ENCODE data around the gene TNS1.
A peak's percentile ranks its signal among the peaks of the same experiment; 100 is the strongest.

TNS1 gene

GRCh38 chr2:218012284-218012683, 9.5 kb upstream of the TNS1 start:
- H3K4me1 ChIP-seq (ENCODE audit: insufficient read depth, poor library complexity, severe bottlenecking): no peaks in the 10 kb centered on the region
- ATAC-seq (ENCODE audit: low read depth) (no peak), DNase-seq (ENCODE audit: low spot score) (no peak)
- TF ChIP-seq CTCF (IDR thresholded peaks at IDR 0.05; ENCODE audit: poor library complexity, severe bottlenecking): no peak
- H3K9me3 ChIP-seq (ENCODE audit: severe bottlenecking): no peaks in the 10 kb centered on the region
- no peak overlapping the region for H3K4me3 ChIP-seq (ENCODE audit: severe bottlenecking)
- H3K36me3 ChIP-seq (ENCODE audit: low read depth): no peaks in the 10 kb centered on the region
- no peaks in the 10 kb centered on the region for H3K27me3 ChIP-seq (ENCODE audit: insufficient read depth, poor library complexity, severe bottlenecking)
- no peak overlapping the region for H3K27ac ChIP-seq (ENCODE audit: poor library complexity, severe bottlenecking)

- H3K36me3 ChIP-seq (ENCODE audit: low read depth): no peaks in the 10 kb centered on the region
- H3K9me3 ChIP-seq (ENCODE audit: severe bottlenecking): no peaks in the 10 kb centered on the region
- no peaks in the 10 kb centered on the region for H3K27me3 ChIP-seq (ENCODE audit: insufficient read depth, poor library complexity, severe bottlenecking)
- no peak overlapping the region for H3K27ac ChIP-seq (ENCODE audit: poor library complexity, severe bottlenecking)
- ATAC-seq (ENCODE audit: low read depth): no peak
- no peak for TF ChIP-seq CTCF (IDR thresholded peaks at IDR 0.05; ENCODE audit: poor library complexity, severe bottlenecking)
- H3K4me3 ChIP-seq (ENCODE audit: severe bottlenecking): no peak overlapping the region
- DNase-seq (ENCODE audit: low spot score): no peak
- no peaks in the 10 kb centered on the region for H3K4me1 ChIP-seq (ENCODE audit: insufficient read depth, poor library complexity, severe bottlenecking)
Measured at GRCh38 chr2:218011653-218012040, 8.9 kb upstream of the TNS1 start.

GRCh38 chr2:218010984-218011652, 8.3 kb upstream of the TNS1 start:
- TF ChIP-seq CTCF (IDR thresholded peaks at IDR 0.05; ENCODE audit: poor library complexity, severe bottlenecking): no peak
- no peak overlapping the region for H3K4me3 ChIP-seq (ENCODE audit: severe bottlenecking)

GRCh38 chr2:218010140-218010983, 7.6 kb upstream of the TNS1 start:
- DNase-seq (ENCODE audit: low spot score): no peak
- no peaks in the 10 kb centered on the region for H3K36me3 ChIP-seq (ENCODE audit: low read depth)
- no peak overlapping the region for H3K27ac ChIP-seq (ENCODE audit: poor library complexity, severe bottlenecking)
- no peaks in the 10 kb centered on the region for H3K9me3 ChIP-seq (ENCODE audit: severe bottlenecking)
- H3K4me3 ChIP-seq (ENCODE audit: severe bottlenecking): peak overlapping the region; percentile 35
- peak; percentile 80 for ATAC-seq (ENCODE audit: low read depth)
- no peaks in the 10 kb centered on the region for H3K4me1 ChIP-seq (ENCODE audit: insufficient read depth, poor library complexity, severe bottlenecking)
- TF ChIP-seq CTCF (IDR thresholded peaks at IDR 0.05; ENCODE audit: poor library complexity, severe bottlenecking): peak; percentile 70
- no peaks in the 10 kb centered on the region for H3K27me3 ChIP-seq (ENCODE audit: insufficient read depth, poor library complexity, severe bottlenecking)

More at GRCh38 chr2:218010984-218011652, 8.3 kb upstream of the TNS1 start:
- no peaks in the 10 kb centered on the region for H3K27me3 ChIP-seq (ENCODE audit: insufficient read depth, poor library complexity, severe bottlenecking)
- no peaks in the 10 kb centered on the region for H3K36me3 ChIP-seq (ENCODE audit: low read depth)
- ATAC-seq (ENCODE audit: low read depth) (no peak), DNase-seq (ENCODE audit: low spot score) (no peak)
- no peak overlapping the region for H3K27ac ChIP-seq (ENCODE audit: poor library complexity, severe bottlenecking)
- no peaks in the 10 kb centered on the region for H3K4me1 ChIP-seq (ENCODE audit: insufficient read depth, poor library complexity, severe bottlenecking)
- H3K9me3 ChIP-seq (ENCODE audit: severe bottlenecking): no peaks in the 10 kb centered on the region

- no peak for ATAC-seq (ENCODE audit: low read depth)
- no peak for TF ChIP-seq CTCF (IDR thresholded peaks at IDR 0.05; ENCODE audit: poor library complexity, severe bottlenecking)
- peak overlapping the region; percentile 35 for H3K4me3 ChIP-seq (ENCODE audit: severe bottlenecking)
- no peaks in the 10 kb centered on the region for H3K27me3 ChIP-seq (ENCODE audit: insufficient read depth, poor library complexity, severe bottlenecking)
- no peak for DNase-seq (ENCODE audit: low spot score)
- no peaks in the 10 kb centered on the region for H3K36me3 ChIP-seq (ENCODE audit: low read depth)
- no peaks in the 10 kb centered on the region for H3K4me1 ChIP-seq (ENCODE audit: insufficient read depth, poor library complexity, severe bottlenecking)
- H3K9me3 ChIP-seq (ENCODE audit: severe bottlenecking): no peaks in the 10 kb centered on the region
- no peak overlapping the region for H3K27ac ChIP-seq (ENCODE audit: poor library complexity, severe bottlenecking)
Measured at GRCh38 chr2:218009765-218010139, 7.0 kb upstream of the TNS1 start.

All from RWPE2 (cell line).